Measurements from ENCODE around the gene G6PD.

- no peak for TF ChIP-seq EZH2 (IDR thresholded peaks at IDR 0.05; ENCODE audit: borderline replicate concordance, low read length)
- TF ChIP-seq CTCF (conservative IDR thresholded peaks at IDR 0.05 in 1 of 2, IDR thresholded peaks at IDR 0.05 in 1 of 2; ENCODE audit: extremely low read depth in 1 of 2, insufficient read depth in 1 of 2, low read depth in 1 of 2, low read length in 2 of 2) = no peak
These were observed 32.9 kb downstream of the G6PD start for GRCh38 chrX:154513716-154514115.

Data from mammary epithelial cell (primary cell).